A673 (cell line): ENCODE data around the gene PCID2.

Experiments
- CTCF ChIP-seq: fragments of 300-800, 200-600 bp; sonication (generic); conservative IDR thresholded peaks from 2 replicates; pipeline ENCODE4 v1.5.1; 2017; ENCODE audit warnings: low read depth, mild to moderate bottlenecking, antibody characterized with exemption, low read length, moderate library complexity, mixed read lengths
- EZH2 ChIP-seq: fragments of 200-600 bp; sonication (generic); IDR thresholded peaks from 2 replicates; pipeline ENCODE4 v1.6.1; 2017; ENCODE audit warnings: borderline replicate concordance, low read depth, mild to moderate bottlenecking, mixed read lengths, antibody characterized with exemption, low read length; ENCODE audit not compliant: poor library complexity, severe bottlenecking

DNA sequence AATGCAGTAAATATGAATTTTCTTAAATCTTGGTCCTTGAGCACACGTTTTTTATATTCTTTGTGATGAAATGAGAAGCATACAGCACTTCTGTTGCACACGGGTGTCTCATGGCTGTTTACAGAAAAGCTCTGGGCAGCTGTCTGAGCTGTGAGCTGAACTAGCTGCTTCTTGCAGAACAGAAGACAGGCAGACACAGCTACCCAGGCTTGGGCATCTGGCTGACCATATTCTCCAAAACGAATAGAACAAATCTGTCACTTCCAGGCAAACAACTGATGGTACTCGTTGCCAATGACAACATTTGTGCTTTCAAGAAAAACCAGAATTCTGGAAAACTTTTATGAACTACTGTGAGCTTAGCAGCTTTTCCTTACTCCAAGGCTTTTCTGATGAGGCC lies 16.2 kb downstream of the PCID2 start:
- TF ChIP-seq CTCF (no peak), EZH2 (no peak)
